ENCODE data around the gene FOLR2.

DNA sequence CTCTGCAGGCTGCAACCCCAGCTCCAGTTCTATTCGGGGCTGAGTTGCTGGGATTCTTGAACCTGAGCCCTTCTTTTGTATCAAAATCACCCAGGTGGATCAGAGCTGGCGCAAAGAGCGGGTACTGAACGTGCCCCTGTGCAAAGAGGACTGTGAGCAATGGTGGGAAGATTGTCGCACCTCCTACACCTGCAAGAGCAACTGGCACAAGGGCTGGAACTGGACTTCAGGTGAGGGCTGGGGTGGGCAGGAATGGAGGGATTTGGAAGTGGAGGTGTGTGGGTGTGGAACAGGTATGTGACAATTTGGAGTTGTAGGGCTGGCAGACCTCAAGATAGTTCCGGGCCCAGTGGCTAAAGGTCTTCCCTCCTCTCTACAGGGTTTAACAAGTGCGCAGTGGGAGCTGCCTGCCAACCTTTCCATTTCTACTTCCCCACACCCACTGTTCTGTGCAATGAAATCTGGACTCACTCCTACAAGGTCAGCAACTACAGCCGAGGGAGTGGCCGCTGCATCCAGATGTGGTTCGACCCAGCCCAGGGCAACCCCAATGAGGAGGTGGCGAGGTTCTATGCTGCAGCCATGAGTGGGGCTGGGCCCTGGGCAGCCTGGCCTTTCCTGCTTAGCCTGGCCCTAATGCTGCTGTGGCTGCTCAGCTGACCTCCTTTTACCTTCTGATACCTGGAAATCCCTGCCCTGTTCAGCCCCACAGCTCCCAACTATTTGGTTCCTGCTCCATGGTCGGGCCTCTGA is 20.9 kb upstream of the FOLR2 start:
- TF ChIP-seq SP1 (IDR thresholded peaks at IDR 0.05) (no peak), LEF1 (IDR thresholded peaks at IDR 0.05; ENCODE audit: borderline replicate concordance) (no peak), FOXM1 (IDR thresholded peaks at IDR 0.05; ENCODE audit: borderline replicate concordance) (no peak), ARNT (IDR thresholded peaks at IDR 0.05) (no peak), SUZ12 (IDR thresholded peaks at IDR 0.05) (no peak), HDGF (IDR thresholded peaks at IDR 0.05; ENCODE audit: borderline replicate concordance) (no peak), L3MBTL2 (conservative IDR thresholded peaks at IDR 0.05) (no peak), BHLHE40 (IDR thresholded peaks at IDR 0.05; ENCODE audit: borderline replicate concordance) (no peak), ELF4 (IDR thresholded peaks at IDR 0.05) (no peak), FOXK2 (IDR thresholded peaks at IDR 0.05) (no peak), NFRKB (IDR thresholded peaks at IDR 0.05) (no peak), FOXA1 (IDR thresholded peaks at IDR 0.05) (no peak), CTBP1 (IDR thresholded peaks at IDR 0.05; ENCODE audit: borderline replicate concordance) (no peak)
- TF ChIP-seq, protein P1, sequence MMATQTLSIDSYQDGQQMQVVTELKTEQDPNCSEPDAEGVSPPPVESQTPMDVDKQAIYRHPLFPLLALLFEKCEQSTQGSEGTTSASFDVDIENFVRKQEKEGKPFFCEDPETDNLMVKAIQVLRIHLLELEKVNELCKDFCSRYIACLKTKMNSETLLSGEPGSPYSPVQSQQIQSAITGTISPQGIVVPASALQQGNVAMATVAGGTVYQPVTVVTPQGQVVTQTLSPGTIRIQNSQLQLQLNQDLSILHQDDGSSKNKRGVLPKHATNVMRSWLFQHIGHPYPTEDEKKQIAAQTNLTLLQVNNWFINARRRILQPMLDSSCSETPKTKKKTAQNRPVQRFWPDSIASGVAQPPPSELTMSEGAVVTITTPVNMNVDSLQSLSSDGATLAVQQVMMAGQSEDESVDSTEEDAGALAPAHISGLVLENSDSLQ (IDR thresholded peaks at IDR 0.05) = no peak

Measured in HEK293T (cell line).